ENCODE measurements around the gene APRT. TPM values are rescaled to one million over a fixed set of nuclear protein-coding genes. Genes with fewer than 3 reads are reported as not detected.

Gene APRT
- total and polyA plus RNA-seq, 10 of the 15 experiments (the other 5 are each of a cell fraction or from before 2014, with no cell fraction given): 30.6 to 495 (median 166) TPM

DNA sequence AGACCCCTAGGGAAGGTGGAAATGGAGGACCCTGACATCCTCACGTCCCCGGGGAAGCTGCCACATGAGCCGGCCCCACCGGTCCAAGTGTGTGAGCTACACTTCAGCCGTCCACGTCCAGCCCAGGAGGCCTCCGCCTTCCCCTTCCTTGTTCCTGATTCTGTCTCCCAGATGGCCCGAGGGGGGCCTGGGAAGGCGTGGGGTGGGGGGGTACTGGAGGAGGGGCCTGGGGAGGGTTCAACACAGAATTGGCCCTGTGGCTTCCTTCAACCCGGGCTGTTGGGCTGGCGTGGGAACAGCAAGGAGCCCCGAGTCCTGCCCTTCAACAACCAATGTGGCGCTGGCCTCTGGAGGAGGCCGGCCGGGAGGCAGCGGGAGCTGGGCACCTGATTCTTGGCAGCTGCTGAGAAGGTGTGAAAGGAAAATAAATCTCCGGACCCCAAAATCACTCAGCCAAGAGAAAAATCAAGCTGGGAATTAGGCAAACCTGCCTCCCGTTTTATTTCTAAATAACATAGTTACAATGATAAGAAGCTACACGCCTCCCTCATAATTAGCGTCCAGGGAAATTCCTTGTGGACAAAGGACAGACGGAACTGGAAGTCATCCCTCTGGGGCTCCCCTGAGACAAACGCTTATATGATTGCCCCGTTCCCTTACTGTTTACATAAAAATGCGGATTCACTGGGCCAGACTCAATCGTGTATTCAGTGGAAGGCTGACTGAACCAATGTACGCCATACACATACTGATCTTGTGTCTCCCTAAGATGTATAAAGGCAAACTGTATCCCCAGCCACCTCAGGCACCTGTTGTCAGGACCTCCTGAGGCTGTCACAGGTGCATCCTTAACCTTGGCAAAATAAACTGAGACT lies 1.8 kb upstream of the APRT start:
- peaks cover 20% of the 10 kb centered on the region for H3K4me1 ChIP-seq (ENCODE audit: control insufficient read depth, insufficient read depth, low read length)
- H3K4me3 ChIP-seq: no peak overlapping the region
- ChIA-PET POLR2A (interaction anchor here (1.0 to 4.2 kb wide), 4 partner anchors 12 to 127 kb away, joined by 4 to 30 read pairs (median 8); no protein-coding TSS in a partner anchor), SMC1A (ENCODE audit: uncharacterized antibody, unreplicated experiment) (interaction anchor here (0.7 to 1.6 kb wide), 3 partner anchors 32 to 353 kb away, joined by 3 to 4 read pairs (median 4); no protein-coding TSS in a partner anchor), RAD21 (ENCODE audit: unreplicated experiment) (interaction anchor here (0.8 to 4.0 kb wide), 3 partner anchors 44 to 404 kb away, joined by 3 to 14 read pairs (median 7); partner anchors contain the start of gene ZNF778), CTCF (interaction anchor here (0.7 to 2.6 kb wide), 10 partner anchors 14 to 401 kb away, joined by 3 to 19 read pairs (median 4); partner anchors contain the start of genes GALNS and TRAPPC2L)
- no peak for DNase-seq (ENCODE audit: low read depth, low spot score)
- no peak for ATAC-seq
- in situ Hi-C loops (cut with MboI) (no loop called here), intact Hi-C loops (cut with micrococcal nuclease; ENCODE audit: unreplicated experiment) (loop anchor here (5.0 kb wide), 2 partner anchors 44 to 161 kb away; partner anchors contain the start of genes CYBA, GALNS and TRAPPC2L)
- no peaks in the 10 kb centered on the region for H3K27me3 ChIP-seq (replicated peaks in 1 of 2; ENCODE audit: control insufficient read depth in 2 of 2, insufficient read depth in 2 of 2, low read length in 1 of 2)
- peaks cover 6 to 12% of the 10 kb centered on the region in 2 experiments; a peak in 3 of 4 replicates for H3K36me3 ChIP-seq (ENCODE audit: control insufficient read depth in 2 of 2, insufficient read depth in 2 of 2, low read length in 1 of 2)
- no peak for TF ChIP-seq LARP7 (IDR thresholded peaks at IDR 0.05)
- peak; percentile 33; the same call in 1 of the 2 replicates for TF ChIP-seq POLR2A (IDR thresholded peaks at IDR 0.05; ENCODE audit: low read depth, low read length)
- H2AFZ ChIP-seq (ENCODE audit: control insufficient read depth, low read depth, low read length): no peak overlapping the region
- FAIRE-seq: no peak
- 76% methylated on average over 20 of the region's 26 CpGs for WGBS (ENCODE audit: insufficient coverage, insufficient replicate concordance, low lambda C conversion rate, missing lambda C conversion rate)
- H3K4me2 ChIP-seq (ENCODE audit: control insufficient read depth, insufficient read depth): 0 out of 2 replicates have a peak overlapping the region, but pooled peaks have one; percentile 85
- no peaks in the 10 kb centered on the region for H3K9me3 ChIP-seq (replicated peaks; ENCODE audit: control insufficient read depth, insufficient read depth, low read length)
- peaks cover 26% of the 10 kb centered on the region for H3K79me2 ChIP-seq (ENCODE audit: control insufficient read depth, insufficient read depth, low read length)
- H4K20me1 ChIP-seq (ENCODE audit: control insufficient read depth, insufficient read depth): no peaks in the 10 kb centered on the region
- BruUV-seq (replicated peaks): no TSS peak
- H3K9ac ChIP-seq (ENCODE audit: control insufficient read depth, insufficient read depth, low read length): no peak overlapping the region
- no peak overlapping the region for H3K27ac ChIP-seq (ENCODE audit: control insufficient read depth, insufficient read depth)

All from GM12878 (cell line).